ENCODE results near the gene UBALD1. TPM values are rescaled to one million over a fixed set of nuclear protein-coding genes. Genes with fewer than 3 reads are reported as not detected.

Gene UBALD1
- total RNA-seq, 1 donor, result 9.4 TPM

- Histone ChIP-seq H4K20me1 (ENCODE audit: insufficient read depth, low read length) (peaks cover 22% of the 10 kb centered on the region), H3K9me3 (ENCODE audit: low read depth, low read length) (no peaks in the 10 kb centered on the region), H2AFZ (ENCODE audit: low read length) (no peak overlapping the region), H3K27ac (ENCODE audit: low read depth, low read length) (no peak overlapping the region), H3K4me3 (ENCODE audit: insufficient read depth, low read length) (no peak overlapping the region), H3K4me1 (ENCODE audit: insufficient read depth, low read length) (peaks cover 11% of the 10 kb centered on the region), H3K36me3 (ENCODE audit: insufficient read depth, low read length) (peaks cover 41% of the 10 kb centered on the region), H3K79me2 (ENCODE audit: insufficient read depth, low read length) (peaks cover 29% of the 10 kb centered on the region), H3K4me2 (ENCODE audit: insufficient read depth, low read length) (no peak overlapping the region), H3K27me3 (ENCODE audit: insufficient read depth, low read length) (no peaks in the 10 kb centered on the region)
- peak; percentile 76 for DNase-seq (ENCODE audit: insufficient read length, low spot score, missing footprints)
- TF ChIP-seq CTCF (IDR thresholded peaks at IDR 0.05; ENCODE audit: extremely low read depth, low read depth, low read length), result no peak
Observed at GRCh38 chr16:4656221-4656620, 41.5 kb upstream of the UBALD1 start.

- no peak overlapping the region for H3K4me2 ChIP-seq (ENCODE audit: insufficient read depth, low read length)
- H2AFZ ChIP-seq (ENCODE audit: low read length), result no peak overlapping the region
- H3K27ac ChIP-seq (ENCODE audit: low read depth, low read length), result no peak overlapping the region
- H3K79me2 ChIP-seq (ENCODE audit: insufficient read depth, low read length), result peaks cover 31% of the 10 kb centered on the region
- no peak overlapping the region for H3K4me3 ChIP-seq (ENCODE audit: insufficient read depth, low read length)
- no peaks in the 10 kb centered on the region for H3K9me3 ChIP-seq (ENCODE audit: low read depth, low read length)
- DNase-seq (ENCODE audit: insufficient read length, low spot score, missing footprints), result no peak
- no peaks in the 10 kb centered on the region for H3K27me3 ChIP-seq (ENCODE audit: insufficient read depth, low read length)
- peaks cover 45% of the 10 kb centered on the region for H3K36me3 ChIP-seq (ENCODE audit: insufficient read depth, low read length)
- peaks cover 9% of the 10 kb centered on the region for H3K4me1 ChIP-seq (ENCODE audit: insufficient read depth, low read length)
- TF ChIP-seq CTCF (IDR thresholded peaks at IDR 0.05; ENCODE audit: extremely low read depth, low read depth, low read length), result no peak
- H4K20me1 ChIP-seq (ENCODE audit: insufficient read depth, low read length), result peaks cover 21% of the 10 kb centered on the region
Observed at GRCh38 chr16:4655801-4656200, 41.1 kb upstream of the UBALD1 start.

- peaks cover 31% of the 10 kb centered on the region for H3K79me2 ChIP-seq (ENCODE audit: insufficient read depth, low read length)
- DNase-seq (ENCODE audit: insufficient read length, low spot score, missing footprints), result peak; percentile 62
- H3K27ac ChIP-seq (ENCODE audit: low read depth, low read length), result no peak overlapping the region
- H3K27me3 ChIP-seq (ENCODE audit: insufficient read depth, low read length), result no peaks in the 10 kb centered on the region
- TF ChIP-seq CTCF (IDR thresholded peaks at IDR 0.05; ENCODE audit: extremely low read depth, low read depth, low read length), result no peak
- H3K9me3 ChIP-seq (ENCODE audit: low read depth, low read length), result no peaks in the 10 kb centered on the region
- H3K4me1 ChIP-seq (ENCODE audit: insufficient read depth, low read length), result peaks cover 2% of the 10 kb centered on the region
- H2AFZ ChIP-seq (ENCODE audit: low read length), result no peak overlapping the region
- no peak overlapping the region for H3K4me2 ChIP-seq (ENCODE audit: insufficient read depth, low read length)
- H3K36me3 ChIP-seq (ENCODE audit: insufficient read depth, low read length), result peaks cover 48% of the 10 kb centered on the region
- H4K20me1 ChIP-seq (ENCODE audit: insufficient read depth, low read length), result peaks cover 25% of the 10 kb centered on the region
- H3K4me3 ChIP-seq (ENCODE audit: insufficient read depth, low read length), result no peak overlapping the region
Observed at GRCh38 chr16:4654964-4655590, 40.4 kb upstream of the UBALD1 start.

GRCh38 chr16:4654011-4654963 is 39.6 kb upstream of the UBALD1 start:
- Histone ChIP-seq H2AFZ (ENCODE audit: low read length) (no peak overlapping the region), H3K27me3 (ENCODE audit: insufficient read depth, low read length) (no peaks in the 10 kb centered on the region), H3K36me3 (ENCODE audit: insufficient read depth, low read length) (peaks cover 50% of the 10 kb centered on the region), H3K79me2 (ENCODE audit: insufficient read depth, low read length) (peaks cover 33% of the 10 kb centered on the region), H3K27ac (ENCODE audit: low read depth, low read length) (no peak overlapping the region), H4K20me1 (ENCODE audit: insufficient read depth, low read length) (peaks cover 24% of the 10 kb centered on the region), H3K4me1 (ENCODE audit: insufficient read depth, low read length) (no peaks in the 10 kb centered on the region), H3K9me3 (ENCODE audit: low read depth, low read length) (no peaks in the 10 kb centered on the region), H3K4me2 (ENCODE audit: insufficient read depth, low read length) (no peak overlapping the region), H3K4me3 (ENCODE audit: insufficient read depth, low read length) (no peak overlapping the region)
- no peak for TF ChIP-seq CTCF (IDR thresholded peaks at IDR 0.05; ENCODE audit: extremely low read depth, low read depth, low read length)
- peak; percentile 69 for DNase-seq (ENCODE audit: insufficient read length, low spot score, missing footprints)
